ENCODE results near the gene ANKRD13D.
A peak's percentile ranks its signal among the peaks of the same experiment; 100 is the strongest.

Gene ANKRD13D

GRCh38 chr11:67262731-67263675 is 26.1 kb upstream of the ANKRD13D start:
- peak; percentile 60 to 68 for DNase-seq

DNA sequence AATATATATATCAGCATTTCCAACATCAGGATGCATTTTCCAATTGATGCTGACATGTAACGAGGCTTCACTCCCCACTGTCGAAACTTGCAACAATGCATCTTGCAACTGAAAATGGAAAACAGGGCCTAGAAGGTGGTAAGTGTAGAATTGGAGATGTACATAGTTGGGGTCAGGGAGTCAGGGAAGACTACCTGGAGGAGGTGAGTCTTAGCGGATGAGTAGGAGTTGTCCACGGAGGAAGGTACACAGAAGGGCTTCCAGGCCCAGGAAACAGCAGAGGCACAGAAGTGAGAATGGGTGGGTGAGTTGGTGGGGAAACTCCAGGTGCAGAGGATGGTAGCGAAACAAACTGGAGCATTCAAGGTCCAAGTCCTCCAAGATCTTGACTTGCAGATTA is 24.8 kb upstream of the ANKRD13D start:
- no peak for DNase-seq

DNA sequence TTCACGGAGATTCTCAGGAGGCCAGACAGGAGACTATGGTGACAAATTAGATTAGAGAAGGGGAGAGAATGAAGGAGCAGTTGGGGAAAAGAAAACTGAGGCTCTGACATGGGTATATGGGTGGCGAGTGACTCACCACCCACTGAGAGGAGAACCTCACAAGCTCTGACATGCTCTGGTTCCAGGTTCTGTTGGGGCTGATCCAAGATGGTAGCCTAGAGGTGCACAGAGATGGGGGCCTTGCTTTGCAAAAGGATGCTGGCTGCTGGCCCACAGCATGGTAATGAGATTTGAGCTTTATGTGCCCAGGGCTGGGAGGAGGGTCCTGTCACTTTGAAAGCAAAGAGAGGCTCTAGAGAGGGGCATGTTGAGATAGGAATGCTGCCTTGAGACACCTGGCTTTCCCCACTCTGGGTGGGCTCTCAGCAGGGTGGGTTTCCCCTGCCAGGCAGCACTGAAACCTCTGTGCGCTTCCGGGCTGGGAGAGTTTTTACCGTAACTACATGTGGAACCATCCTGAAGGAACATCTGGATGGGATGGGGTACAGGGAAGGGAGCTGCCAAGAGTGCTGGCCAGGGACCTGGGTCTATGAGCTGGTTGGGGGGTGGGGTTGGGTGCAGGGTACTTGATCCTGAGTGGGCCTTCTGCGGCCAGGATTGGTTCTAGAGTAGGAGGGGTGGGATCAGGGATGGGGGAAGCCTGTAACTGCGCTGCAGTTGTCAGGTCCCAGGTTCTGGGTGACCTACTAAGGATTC is 24.0 kb upstream of the ANKRD13D start:
- DNase-seq: no peak

DNA sequence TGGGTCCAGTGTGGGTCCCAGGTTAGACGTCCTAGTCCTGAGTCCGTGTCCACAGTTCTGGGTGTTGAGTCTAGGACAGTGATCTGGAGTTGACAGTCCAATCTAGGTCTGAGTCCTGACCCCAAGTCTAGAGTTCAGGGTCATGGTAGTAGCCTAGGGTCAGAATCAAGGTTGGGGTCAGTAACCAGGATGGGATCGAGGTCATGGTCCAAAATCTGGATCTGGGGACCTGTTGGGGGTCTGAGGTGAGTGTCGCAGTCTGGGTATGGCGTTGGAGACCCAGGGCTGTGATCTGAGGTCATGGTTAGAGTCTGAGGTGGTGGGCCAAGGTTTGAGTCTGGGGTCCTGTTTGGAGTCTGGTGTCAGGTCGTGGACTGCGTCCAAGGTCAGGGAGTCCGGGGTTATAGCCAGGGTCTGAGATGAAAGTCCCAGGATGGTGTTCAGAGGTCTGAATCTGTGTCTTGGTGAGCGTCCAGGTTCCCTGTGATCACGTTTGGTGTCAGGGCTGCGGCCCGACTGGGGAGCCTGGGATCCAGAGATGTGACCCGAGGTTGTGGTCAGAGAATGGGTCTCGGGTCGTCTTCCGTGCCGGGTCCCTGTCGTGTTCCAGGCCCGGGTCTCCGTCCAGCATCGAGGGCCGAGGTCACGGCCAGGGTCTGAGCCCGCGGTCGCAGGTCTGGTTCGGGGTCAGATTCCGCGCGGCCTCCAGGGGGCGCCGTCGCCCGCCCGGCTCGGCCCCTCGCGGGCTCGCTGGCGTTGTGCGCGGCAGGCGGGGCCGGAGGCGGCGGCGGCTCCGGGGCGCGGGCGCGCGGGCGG is 23.3 kb upstream of the ANKRD13D start:
- DNase-seq: peak; percentile 68 to 81

- peak in 1 of 2 experiments; percentile 49 for DNase-seq
These were observed 22.5 kb upstream of the ANKRD13D start, which contains the start of gene GRK2 for GRCh38 chr11:67266449-67267187. TSS of gene GRK2 (plus strand) at chr11:67266473. CDS start at chr11:67266700, 227 bp downstream.

- no peak for DNase-seq
These were observed 21.7 kb upstream of the ANKRD13D start for GRCh38 chr11:67267188-67268080.

- DNase-seq: peak in 1 of 2 experiments; percentile 45
These were observed 20.8 kb upstream of the ANKRD13D start for GRCh38 chr11:67268081-67268961.

DNA sequence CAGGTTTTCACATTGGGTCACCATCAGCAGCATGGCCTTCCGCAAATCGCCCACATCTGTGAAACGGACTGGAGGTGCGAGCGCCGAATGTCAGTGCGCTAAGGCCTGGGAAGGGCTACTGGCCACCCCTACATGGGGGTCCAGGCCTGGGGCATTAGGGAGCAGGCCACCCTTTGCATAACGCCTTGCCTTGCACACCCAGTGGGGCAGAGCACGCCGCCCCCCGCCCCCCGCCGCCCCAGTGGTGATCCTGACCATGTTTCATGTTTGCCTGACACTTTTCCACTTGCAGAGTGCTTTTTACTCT is 20.2 kb upstream of the ANKRD13D start:
- no peak for DNase-seq

- DNase-seq: no peak
These were observed 19.5 kb upstream of the ANKRD13D start for GRCh38 chr11:67269401-67270255.

GRCh38 chr11:67270256-67271204 is 18.6 kb upstream of the ANKRD13D start:
- DNase-seq: no peak

- DNase-seq: no peak
These were observed 17.9 kb upstream of the ANKRD13D start for GRCh38 chr11:67271205-67271540.

DNA sequence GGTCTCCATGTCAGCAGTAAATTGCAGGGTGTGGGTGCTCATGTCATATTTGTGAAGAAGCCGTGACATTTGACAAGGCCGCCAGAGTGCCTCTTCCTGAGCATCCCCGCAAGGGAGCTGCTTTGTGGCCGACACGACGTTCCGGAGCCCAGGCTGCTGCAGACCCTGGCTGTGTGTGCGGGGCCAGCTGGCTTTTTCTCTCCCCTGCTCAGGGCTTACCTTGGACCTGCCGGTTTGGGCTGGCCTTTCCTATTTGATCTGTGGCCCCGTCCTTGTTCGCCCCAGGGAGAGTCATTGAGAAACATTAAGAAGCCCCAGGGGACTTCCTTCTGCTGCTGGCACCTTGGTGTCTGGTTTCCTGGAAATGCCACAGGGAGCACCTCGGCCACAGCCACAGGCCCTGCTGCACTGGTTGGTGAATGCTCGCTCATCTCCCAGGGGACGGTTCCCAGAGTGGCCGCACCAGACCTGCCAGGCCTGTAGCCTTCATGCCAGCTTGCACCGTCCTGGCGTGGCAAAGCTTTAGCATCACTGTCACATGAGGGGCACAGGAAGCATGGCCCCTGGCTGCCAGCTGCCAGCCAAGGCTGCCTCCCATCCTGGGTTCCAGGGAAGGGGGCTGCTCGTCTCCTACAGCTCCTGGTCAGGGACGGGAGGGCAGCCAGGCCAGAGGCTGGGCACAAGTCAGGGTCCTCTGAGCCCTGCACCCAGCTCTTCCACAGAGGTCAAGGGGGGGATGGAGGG is 17.4 kb upstream of the ANKRD13D start:
- DNase-seq: no peak

DNA sequence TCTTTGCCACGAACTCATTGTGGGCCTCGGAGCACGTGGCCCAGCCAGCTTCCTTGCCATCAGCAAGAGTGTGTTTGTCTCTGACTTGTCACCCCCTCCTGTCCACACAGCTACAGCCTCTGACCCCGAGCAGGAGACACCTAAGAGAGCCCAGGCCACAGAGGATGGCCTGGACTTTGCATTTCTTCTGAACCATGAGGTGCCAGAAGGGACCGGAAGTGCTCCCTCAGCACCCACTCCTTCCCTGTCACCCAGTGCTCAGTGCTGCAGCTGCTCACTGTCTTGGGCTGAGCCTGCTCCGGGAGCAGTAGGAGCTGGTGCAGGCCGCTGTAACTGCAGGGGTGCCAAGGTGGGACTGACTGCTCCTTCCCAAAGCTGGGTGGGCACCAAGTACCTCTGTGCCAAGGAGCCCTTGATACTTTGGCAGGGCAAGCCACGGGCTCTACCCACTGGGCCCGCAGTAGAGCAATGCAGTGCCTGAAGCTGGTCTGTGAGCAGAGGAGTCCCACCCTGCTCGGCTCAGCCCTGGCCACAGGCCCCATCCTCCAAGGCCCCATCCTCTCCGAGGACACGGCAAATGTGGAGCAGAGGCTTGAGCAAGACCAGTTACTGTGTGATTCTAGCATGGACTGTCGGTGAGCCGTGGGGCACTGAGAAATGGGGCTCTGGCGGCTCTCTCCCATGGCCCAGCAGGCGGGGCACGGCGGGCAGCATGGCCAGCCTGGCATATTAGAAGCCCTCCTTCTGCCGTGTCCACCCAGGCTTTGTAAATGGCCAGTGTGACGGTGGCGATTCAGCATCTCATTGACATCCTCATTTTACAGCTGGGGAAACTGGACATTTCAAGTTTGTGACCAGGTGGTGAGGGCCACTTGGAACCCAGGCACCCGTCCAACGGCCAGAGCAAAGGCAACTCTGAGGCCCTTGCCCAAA is 16.5 kb upstream of the ANKRD13D start:
- no peak for DNase-seq

GRCh38 chr11:67273260-67273990 is 15.7 kb upstream of the ANKRD13D start:
- DNase-seq: no peak
